WERI-Rb-1 (cell line): ENCODE measurements around the gene GARNL3.
A peak's percentile ranks its signal among the peaks of the same experiment; 100 is the strongest.

ENCODE experiments used
- DNase-seq: peaks from one replicate; pipeline ENCODE4 v3.0.0-alpha.2; 2020
- H3K27ac ChIP-seq: fragments of 250-450 bp; sonication (Bioruptor Pico); 2 replicates; pipeline ENCODE4 v1.5.1; 2020; ENCODE audit warnings: mild to moderate bottlenecking, moderate library complexity
- H3K27me3 ChIP-seq: fragments of 250-450 bp; sonication (Bioruptor Pico); 2 replicates; pipeline ENCODE4 v1.5.1; 2021; ENCODE audit warnings: mild to moderate bottlenecking, low read depth, moderate library complexity; ENCODE audit not compliant: insufficient read depth, severe bottlenecking
- H3K36me3 ChIP-seq: fragments of 250-450 bp; sonication (Bioruptor Pico); 2 replicates; pipeline ENCODE4 v1.5.1; 2020; ENCODE audit warnings: mild to moderate bottlenecking, moderate library complexity
- H3K4me3 ChIP-seq: 2 replicates; pipeline ENCODE4 v1.5.1; 2011; ENCODE audit warnings: low read depth, mild to moderate bottlenecking, control low read depth, low read length
- H3K9me3 ChIP-seq: fragments of 250-450 bp; sonication (Bioruptor Pico); 2 replicates; pipeline ENCODE4 v1.5.1; 2021; ENCODE audit warnings: mild to moderate bottlenecking, moderate library complexity; ENCODE audit not compliant: severe bottlenecking
- CTCF ChIP-seq: IDR thresholded peaks from 2 replicates; pipeline ENCODE4 v1.5.1; 2011; ENCODE audit warnings: low read depth, mild to moderate bottlenecking, control low read depth, inconsistent platforms, low read length

GARNL3 gene

GRCh38 chr9:127358770-127359169 is 94.2 kb downstream of the GARNL3 start:
- no peak overlapping the region for H3K27ac ChIP-seq
- DNase-seq: no peak
- TF ChIP-seq CTCF: no peak
- H3K4me3 ChIP-seq: no peak overlapping the region
- H3K9me3 ChIP-seq: no peaks in the 10 kb centered on the region
- H3K27me3 ChIP-seq: no peaks in the 10 kb centered on the region
- peaks cover 79% of the 10 kb centered on the region for H3K36me3 ChIP-seq

DNA sequence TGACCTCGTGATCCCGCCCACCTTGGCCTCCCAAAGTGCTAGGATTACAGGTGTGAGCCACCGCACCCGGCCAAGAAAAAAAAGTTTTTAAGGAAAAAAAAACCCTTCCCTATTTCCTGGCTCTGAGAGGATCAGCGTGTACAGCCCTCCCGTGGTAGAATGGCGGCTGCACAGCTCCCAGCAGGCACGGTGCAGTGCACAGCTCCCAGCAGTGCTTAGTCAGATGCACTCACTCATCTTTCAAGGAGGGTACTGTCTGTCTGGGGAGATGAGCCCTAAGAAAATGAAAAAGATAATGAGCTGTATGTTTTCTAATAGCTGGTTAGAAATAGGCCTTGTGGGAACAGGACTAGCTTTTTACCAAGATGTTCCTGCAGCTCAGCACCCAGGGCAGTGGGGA is 95.7 kb downstream of the GARNL3 start:
- Histone ChIP-seq H3K27ac (peak overlapping the region; percentile 13), H3K4me3 (no peak overlapping the region), H3K9me3 (no peaks in the 10 kb centered on the region), H3K27me3 (no peaks in the 10 kb centered on the region), H3K36me3 (peaks cover 86% of the 10 kb centered on the region)
- no peak for DNase-seq
- TF ChIP-seq CTCF: no peak

GRCh38 chr9:127360829-127361228 is 96.3 kb downstream of the GARNL3 start:
- Histone ChIP-seq H3K27ac (peak overlapping the region; percentile 17), H3K36me3 (peaks cover 86% of the 10 kb centered on the region), H3K27me3 (no peaks in the 10 kb centered on the region), H3K4me3 (no peak overlapping the region), H3K9me3 (no peaks in the 10 kb centered on the region)
- peak; percentile 54 for TF ChIP-seq CTCF
- peak; percentile 66 for DNase-seq

- TF ChIP-seq CTCF: no peak
- Histone ChIP-seq H3K27ac (no peak overlapping the region; the same call in 1 of the 2 replicates), H3K9me3 (no peaks in the 10 kb centered on the region), H3K27me3 (no peaks in the 10 kb centered on the region), H3K4me3 (no peak overlapping the region), H3K36me3 (peaks cover 81% of the 10 kb centered on the region)
- no peak for DNase-seq
Measured at GRCh38 chr9:127361561-127361960, 97.0 kb downstream of the GARNL3 start.

DNA sequence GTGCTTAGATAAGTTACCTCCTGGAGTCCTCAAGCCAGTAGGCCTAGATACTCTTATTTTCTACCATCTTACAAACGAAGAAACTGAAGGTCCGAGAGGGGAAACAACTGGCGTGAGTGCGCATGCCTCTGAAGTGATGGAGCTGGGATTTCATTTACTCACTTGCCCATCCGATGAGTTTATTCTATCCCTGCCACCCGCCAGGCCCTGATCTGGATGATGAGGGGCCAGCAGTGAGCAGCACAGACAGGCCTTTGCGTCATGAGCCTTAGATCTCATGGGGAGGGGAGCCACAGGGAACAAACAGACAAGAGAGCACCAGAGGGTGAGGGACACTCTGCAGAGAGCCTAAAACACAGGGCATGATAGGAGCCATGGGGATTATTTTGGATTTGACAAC is 98.3 kb downstream of the GARNL3 start:
- Histone ChIP-seq H3K4me3 (no peak overlapping the region), H3K9me3 (no peaks in the 10 kb centered on the region), H3K27ac (peak overlapping the region; percentile 56), H3K36me3 (peaks cover 76% of the 10 kb centered on the region), H3K27me3 (no peaks in the 10 kb centered on the region)
- TF ChIP-seq CTCF: no peak
- no peak for DNase-seq

GRCh38 chr9:127365461-127365860 is 100.9 kb downstream of the GARNL3 start:
- Histone ChIP-seq H3K27me3 (no peaks in the 10 kb centered on the region), H3K36me3 (peaks cover 64% of the 10 kb centered on the region), H3K9me3 (no peaks in the 10 kb centered on the region), H3K27ac (no peak overlapping the region), H3K4me3 (no peak overlapping the region)
- no peak for TF ChIP-seq CTCF
- DNase-seq: no peak
